Endothelial cell of umbilical vein (primary cell): ENCODE data around the gene JDP2. TPM values are rescaled to one million over a fixed set of nuclear protein-coding genes. Genes with fewer than 3 reads are reported as not detected.

Experiments used
- BruUV-seq: library from RNA; stranded (reverse); fragments of 400-500 nt; replicated peaks from 2 replicates; lab custom pipeline; 2021; lab: Mats Ljungman, UMichigan
- CTCF ChIA-PET: fragments of 300-600, 350-600 bp; sonication (Branson Sonifier 250); formaldehyde crosslinking; loops from one replicate; lab custom pipeline; 2021; ENCODE audit warnings: antibody characterized with exemption, inconsistent platforms; lab: Charles Lee
- POLR2A ChIA-PET: fragments of 300-600, 350-600 bp; sonication (Branson Sonifier 250); formaldehyde crosslinking; loops from one replicate; lab custom pipeline; 2021; ENCODE audit warnings: antibody characterized with exemption, inconsistent platforms; lab: Charles Lee
- DNase-seq: peaks from one replicate; pipeline ENCODE4 v3.0.0-alpha.2; 2011; ENCODE audit warnings: low read depth, low spot score
- FAIRE-seq: peaks from 2 replicates; lab custom pipeline; 2011; peaks lifted over from hg19 to GRCh38; lab: Jason Lieb, UNC
- H2AFZ ChIP-seq: 2 replicates; pipeline ENCODE4 v1.6.0; 2012; ENCODE audit warnings: low read depth, low read length, control low read depth, inconsistent platforms
- H3K27ac ChIP-seq: 2 replicates; pipeline ENCODE4 v1.5.1; 2011; ENCODE audit warnings: low read depth, mild to moderate bottlenecking, control low read depth, low read length, moderate library complexity; ENCODE audit not compliant: insufficient read depth
- H3K27me3 ChIP-seq, 2 experiments: 2 replicates each; pipeline versions ENCODE4 v1.6.0 to v1.6.1; 2011; ENCODE audit warnings: low read length in 2 of 2, mixed read lengths in 1 of 2; ENCODE audit not compliant: control insufficient read depth in 2 of 2, insufficient read depth in 2 of 2
- H3K36me3 ChIP-seq, 2 experiments: 2 replicates in 1 of 2; 3 replicates in 1 of 2; pipeline ENCODE4 v1.5.1; 2011; ENCODE audit warnings: low read length in 2 of 2, mild to moderate bottlenecking in 1 of 2, moderate library complexity in 1 of 2; ENCODE audit not compliant: control insufficient read depth in 2 of 2, insufficient read depth in 2 of 2; ENCODE audit errors: extremely low read depth in 1 of 2
- H3K4me1 ChIP-seq: 3 replicates; pipeline ENCODE4 v1.5.1; 2011; ENCODE audit warnings: mild to moderate bottlenecking, low read length; ENCODE audit not compliant: control insufficient read depth, insufficient read depth; ENCODE audit errors: extremely low read depth
- H3K4me2 ChIP-seq: 2 replicates; pipeline ENCODE4 v1.6.1; 2011; ENCODE audit warnings: low read length, control low read depth, mixed read lengths; ENCODE audit not compliant: insufficient read depth
- H3K4me3 ChIP-seq, 3 experiments: fragments of 200-600 bp in 1 of 3; sonication (generic), shearing (Covaris generic) in 1 of 3; replicated peaks in 1 of 3; 2 replicates each; pipeline ENCODE4 v1.5.1; 2011 to 2016; ENCODE audit warnings: control low read depth in 3 of 3, low read length in 3 of 3, mild to moderate bottlenecking in 2 of 3, inconsistent platforms in 1 of 3, low read depth in 1 of 3, moderate library complexity in 1 of 3; ENCODE audit not compliant: insufficient read depth in 1 of 3
- H3K79me2 ChIP-seq: 2 replicates; pipeline ENCODE4 v1.6.0; 2012; ENCODE audit warnings: low read length, inconsistent platforms; ENCODE audit not compliant: control insufficient read depth, insufficient read depth
- H3K9ac ChIP-seq: replicated peaks from 2 replicates; pipeline ENCODE3; 2011; ENCODE audit warnings: low read length, control low read depth; ENCODE audit not compliant: insufficient read depth; ENCODE audit errors: extremely low read depth
- H3K9me1 ChIP-seq: replicated peaks from 3 replicates; pipeline ENCODE4 v1.6.0; 2011; ENCODE audit warnings: mild to moderate bottlenecking, low read length; ENCODE audit not compliant: control insufficient read depth, insufficient read depth; ENCODE audit errors: extremely low read depth
- H3K9me3 ChIP-seq: replicated peaks from 2 replicates; pipeline ENCODE4 v1.5.1; 2012; ENCODE audit warnings: low read length, inconsistent platforms; ENCODE audit not compliant: control insufficient read depth, insufficient read depth
- H4K20me1 ChIP-seq: replicated peaks from 2 replicates; pipeline ENCODE3; 2011; ENCODE audit warnings: mild to moderate bottlenecking, low read length; ENCODE audit not compliant: control insufficient read depth, insufficient read depth; ENCODE audit errors: extremely low read depth
- EZH2 ChIP-seq: IDR thresholded peaks from 2 replicates; pipeline ENCODE4 v1.6.1; 2012; ENCODE audit warnings: borderline replicate concordance, low read depth, mild to moderate bottlenecking, moderate library complexity, low read length, inconsistent platforms; ENCODE audit not compliant: severe bottlenecking
- FOS ChIP-seq: IDR thresholded peaks from 2 replicates; pipeline ENCODE4 v1.6.1; 2011; ENCODE audit warnings: mild to moderate bottlenecking, low read length, moderate library complexity, borderline replicate concordance; ENCODE audit not compliant: insufficient read depth
- GATA2 ChIP-seq: IDR thresholded peaks from 2 replicates; pipeline ENCODE4 v1.7.0; 2011; ENCODE audit warnings: low read depth, mild to moderate bottlenecking, moderate library complexity, mixed read lengths, low read length; ENCODE audit not compliant: insufficient read length, insufficient read depth
- JUN ChIP-seq: IDR thresholded peaks from 2 replicates; pipeline ENCODE4 v1.6.1; 2011; ENCODE audit warnings: borderline replicate concordance, low read depth; ENCODE audit not compliant: insufficient read length, insufficient read depth
- MYC ChIP-seq: IDR thresholded peaks from one replicate; pipeline ENCODE4 v1.6.1; 2011; ENCODE audit warnings: mild to moderate bottlenecking, low read depth, low read length
- POLR2A ChIP-seq: IDR thresholded peaks from 2 replicates; pipeline ENCODE4 v1.6.1; 2012; ENCODE audit warnings: low read depth, mild to moderate bottlenecking, control low read depth, low read length
- POLR2AphosphoS5 ChIP-seq: IDR thresholded peaks from 2 replicates; pipeline ENCODE4 v1.6.1; 2012; ENCODE audit warnings: low read depth, mild to moderate bottlenecking, control low read depth, low read length, moderate library complexity; ENCODE audit not compliant: insufficient read depth
- dilution Hi-C: fragments of 300-500 bp; cut with MboI; formaldehyde crosslinking; loops from one replicate; pipeline ENCODE4 v1.15.0; 2019; ENCODE audit warnings: low sequenced_read_pairs; ENCODE audit not compliant: extremely low pct_ligation_motif_present
- intact Hi-C: fragments of 100-400 bp; cut with micrococcal nuclease; formaldehyde crosslinking; loops from one replicate; pipeline ENCODE4 v1.10.0; 2022
- polyA plus RNA-seq, 4 experiments: library from polyadenylated mRNA; depleted of rRNA in 3 of 4; stranded (reverse) in 3 of 4; unstranded in 1 of 4; fragments of >200 nt; gene quantifications; 2 replicates each; pipeline versions ENCODE4 v1.2.1 to v1.2.3, GENCODE V29; 2011 to 2012; ENCODE audit warnings: missing spikeins in 1 of 4
- total RNA-seq: library from RNA; stranded (reverse); gene quantifications from 2 replicates; pipeline ENCODE4 v1.2.3, GENCODE V29; 2021
- TF ChIP-seq, protein P1 (sequence below): IDR thresholded peaks from 2 replicates; pipeline ENCODE4 v1.6.1; 2011; ENCODE audit not compliant: insufficient read depth, insufficient read length
- TF ChIP-seq, protein P2 (sequence below), 2 donors: IDR thresholded peaks; 1 replicate in 1 of 2; 2 replicates in 1 of 2; pipeline ENCODE4 v1.5.1; 2011; ENCODE audit warnings: low read length in 2 of 2, mild to moderate bottlenecking in 2 of 2, moderate library complexity in 2 of 2, control low read depth in 1 of 2, inconsistent platforms in 1 of 2, low read depth in 1 of 2; ENCODE audit not compliant: insufficient read depth in 1 of 2; ENCODE audit errors: extremely low read depth in 1 of 2

Gene JDP2
- total and polyA plus RNA-seq, 2 donors (not counting 3 experiments of a cell fraction or from before 2014, with no cell fraction given): 3.2 to 10.6 TPM

DNA sequence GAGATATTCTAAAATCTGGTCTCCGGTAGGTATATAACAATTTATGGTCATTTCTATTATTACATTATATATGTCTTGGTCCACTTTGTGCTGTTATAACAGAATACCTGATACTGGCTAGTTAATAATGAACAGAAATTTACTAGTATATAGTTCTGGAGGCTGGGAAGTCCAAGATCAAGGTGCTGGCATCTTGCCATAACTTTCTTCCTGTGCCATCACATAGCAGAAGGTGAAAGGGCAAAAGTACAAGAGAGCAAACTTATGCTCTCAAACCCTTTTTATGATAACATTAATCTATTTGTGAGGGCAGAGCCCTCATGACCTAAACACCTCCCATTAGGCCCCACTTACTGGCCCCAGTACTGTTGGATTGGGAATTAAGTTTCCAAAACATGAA, 76.6 kb downstream of the JDP2 start:
- Histone ChIP-seq H3K27ac (no peak overlapping the region), H3K9ac (no peak overlapping the region), H3K4me2 (no peak overlapping the region), H3K9me3 (no peaks in the 10 kb centered on the region), H3K79me2 (no peaks in the 10 kb centered on the region), H3K27me3 (no peaks in the 10 kb centered on the region), H4K20me1 (no peaks in the 10 kb centered on the region), H3K4me3 (no peak overlapping the region), H3K4me1 (no peaks in the 10 kb centered on the region), H2AFZ (no peak overlapping the region), H3K36me3 (no peaks in the 10 kb centered on the region), H3K9me1 (no peaks in the 10 kb centered on the region)
- ChIA-PET CTCF (no interaction called here), POLR2A (no interaction called here)
- DNase-seq (no peak), FAIRE-seq (no peak)
- no peak for TF ChIP-seq JUN
- TF ChIP-seq, protein P1, sequence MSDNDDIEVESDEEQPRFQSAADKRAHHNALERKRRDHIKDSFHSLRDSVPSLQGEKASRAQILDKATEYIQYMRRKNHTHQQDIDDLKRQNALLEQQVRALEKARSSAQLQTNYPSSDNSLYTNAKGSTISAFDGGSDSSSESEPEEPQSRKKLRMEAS: no peak
- TF ChIP-seq GATA2: no peak
- TF ChIP-seq, protein P2, sequence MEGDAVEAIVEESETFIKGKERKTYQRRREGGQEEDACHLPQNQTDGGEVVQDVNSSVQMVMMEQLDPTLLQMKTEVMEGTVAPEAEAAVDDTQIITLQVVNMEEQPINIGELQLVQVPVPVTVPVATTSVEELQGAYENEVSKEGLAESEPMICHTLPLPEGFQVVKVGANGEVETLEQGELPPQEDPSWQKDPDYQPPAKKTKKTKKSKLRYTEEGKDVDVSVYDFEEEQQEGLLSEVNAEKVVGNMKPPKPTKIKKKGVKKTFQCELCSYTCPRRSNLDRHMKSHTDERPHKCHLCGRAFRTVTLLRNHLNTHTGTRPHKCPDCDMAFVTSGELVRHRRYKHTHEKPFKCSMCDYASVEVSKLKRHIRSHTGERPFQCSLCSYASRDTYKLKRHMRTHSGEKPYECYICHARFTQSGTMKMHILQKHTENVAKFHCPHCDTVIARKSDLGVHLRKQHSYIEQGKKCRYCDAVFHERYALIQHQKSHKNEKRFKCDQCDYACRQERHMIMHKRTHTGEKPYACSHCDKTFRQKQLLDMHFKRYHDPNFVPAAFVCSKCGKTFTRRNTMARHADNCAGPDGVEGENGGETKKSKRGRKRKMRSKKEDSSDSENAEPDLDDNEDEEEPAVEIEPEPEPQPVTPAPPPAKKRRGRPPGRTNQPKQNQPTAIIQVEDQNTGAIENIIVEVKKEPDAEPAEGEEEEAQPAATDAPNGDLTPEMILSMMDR (IDR thresholded peaks at IDR 0.05; ENCODE audit: extremely low read depth in 1 of 2, insufficient read depth in 1 of 2, low read depth in 1 of 2, low read length in 2 of 2): no peak
- TF ChIP-seq POLR2A: no peak
- no peak for TF ChIP-seq POLR2AphosphoS5
- TF ChIP-seq EZH2: no peak
- TF ChIP-seq MYC: no peak
- no peak for TF ChIP-seq FOS
- dilution Hi-C loops: no loop called here
- no TSS peak for BruUV-seq
- intact Hi-C loops: no loop called here
